Osteoblast (primary cell): ENCODE measurements around the gene OPCML. TPM values are rescaled to one million over a fixed set of nuclear protein-coding genes. Genes with fewer than 3 reads are reported as not detected.
A peak's percentile ranks its signal among the peaks of the same experiment; 100 is the strongest.

ENCODE experiments used
- DNase-seq: peaks from one replicate; pipeline ENCODE4 v3.0.0; 2011; ENCODE audit warnings: low spot score, mixed read lengths; ENCODE audit not compliant: insufficient read length; ENCODE audit errors: missing footprints
- H2AFZ ChIP-seq: 2 replicates; pipeline ENCODE4 v1.6.0; 2011; ENCODE audit warnings: mild to moderate bottlenecking, low read length
- H3K27ac ChIP-seq: 2 replicates; pipeline ENCODE4 v1.5.1; 2011; ENCODE audit warnings: mild to moderate bottlenecking, low read depth, low read length, moderate library complexity
- H3K27me3 ChIP-seq: 2 replicates; pipeline ENCODE4 v1.6.0; 2012; ENCODE audit warnings: mild to moderate bottlenecking, control low read depth, inconsistent platforms, low read length, moderate library complexity; ENCODE audit not compliant: insufficient read depth
- H3K36me3 ChIP-seq: 2 replicates; pipeline ENCODE4 v1.5.1; 2011; ENCODE audit warnings: mild to moderate bottlenecking, low read length, control low read depth, moderate library complexity; ENCODE audit not compliant: insufficient read depth
- H3K4me1 ChIP-seq: 2 replicates; pipeline ENCODE4 v1.5.1; 2011; ENCODE audit warnings: mild to moderate bottlenecking, low read length, control low read depth, moderate library complexity; ENCODE audit not compliant: insufficient read depth
- H3K4me2 ChIP-seq: 2 replicates; pipeline ENCODE4 v1.6.0; 2011; ENCODE audit warnings: mild to moderate bottlenecking, low read length; ENCODE audit not compliant: insufficient read depth
- H3K4me3 ChIP-seq: fragments of 200-600 bp; sonication (generic); 3 replicates; pipeline ENCODE4 v1.5.1; 2012; ENCODE audit warnings: mild to moderate bottlenecking, low read length, inconsistent platforms; ENCODE audit not compliant: insufficient read depth
- H3K79me2 ChIP-seq: 2 replicates; pipeline ENCODE4 v1.6.0; 2012; ENCODE audit warnings: mild to moderate bottlenecking, low read length, control low read depth, inconsistent platforms; ENCODE audit not compliant: insufficient read depth
- H3K9me3 ChIP-seq: 2 replicates; pipeline ENCODE4 v1.5.1; 2011; ENCODE audit warnings: low read depth, low read length, control low read depth
- H4K20me1 ChIP-seq: 2 replicates; pipeline ENCODE4 v1.6.0; 2012; ENCODE audit warnings: mild to moderate bottlenecking, low read length, control low read depth; ENCODE audit not compliant: insufficient read depth
- total RNA-seq: library from RNA; depleted of rRNA; stranded (reverse); fragments of >200 nt; gene quantifications from 2 replicates; pipeline ENCODE4 v1.2.3, GENCODE V29; 2012
- TF ChIP-seq, protein P1 (sequence below): IDR thresholded peaks from 2 replicates; pipeline ENCODE4 v1.5.1; 2011; ENCODE audit warnings: mild to moderate bottlenecking, low read depth, low read length, moderate library complexity; ENCODE audit errors: extremely low read depth

OPCML gene
- total RNA-seq, 1 donor = 0.36 TPM

DNA sequence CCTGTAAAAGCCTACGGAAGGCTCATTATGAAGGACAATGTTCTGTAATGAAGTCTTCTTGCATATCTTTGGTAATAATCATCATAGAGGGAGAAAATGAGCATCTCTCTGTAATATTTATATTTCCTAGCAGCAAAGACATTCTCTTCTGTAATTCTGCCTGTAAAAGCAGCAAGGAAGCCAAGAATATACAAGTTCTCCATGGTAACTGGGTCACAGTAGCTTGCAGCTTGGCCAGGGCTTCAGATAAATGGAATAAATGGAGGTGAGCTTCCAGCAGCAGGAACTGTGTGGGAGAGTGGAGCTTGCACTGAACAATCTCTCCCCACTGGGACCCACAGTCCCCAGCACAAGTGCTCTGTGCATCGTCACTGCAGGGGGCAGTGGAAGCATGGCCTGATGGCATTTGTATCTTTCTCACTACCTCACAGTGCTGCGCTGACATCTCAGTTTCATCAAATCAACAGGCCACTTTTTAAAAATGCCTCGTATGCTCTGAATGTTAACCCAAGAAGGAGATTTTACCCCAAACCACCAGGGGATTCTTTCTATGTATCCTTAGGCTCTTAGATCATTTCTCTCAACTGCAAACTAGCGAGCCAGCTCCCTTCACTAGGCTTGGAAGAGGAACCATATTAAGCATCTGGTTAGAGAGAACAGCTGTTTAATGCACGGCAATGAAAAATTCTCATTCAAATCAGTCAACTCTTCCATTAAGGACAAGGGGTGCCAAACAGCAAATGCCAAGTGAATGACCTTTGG lies 1059.7 kb downstream of the OPCML start:
- Histone ChIP-seq H3K36me3 (no peaks in the 10 kb centered on the region), H3K79me2 (no peaks in the 10 kb centered on the region), H3K4me1 (peaks cover 14% of the 10 kb centered on the region), H3K4me2 (no peak overlapping the region), H3K9me3 (no peaks in the 10 kb centered on the region), H4K20me1 (no peaks in the 10 kb centered on the region), H3K27me3 (no peaks in the 10 kb centered on the region), H2AFZ (no peak overlapping the region), H3K27ac (peak overlapping the region; percentile 77), H3K4me3 (no peak overlapping the region)
- DNase-seq = peak; percentile 56
- TF ChIP-seq, protein P1, sequence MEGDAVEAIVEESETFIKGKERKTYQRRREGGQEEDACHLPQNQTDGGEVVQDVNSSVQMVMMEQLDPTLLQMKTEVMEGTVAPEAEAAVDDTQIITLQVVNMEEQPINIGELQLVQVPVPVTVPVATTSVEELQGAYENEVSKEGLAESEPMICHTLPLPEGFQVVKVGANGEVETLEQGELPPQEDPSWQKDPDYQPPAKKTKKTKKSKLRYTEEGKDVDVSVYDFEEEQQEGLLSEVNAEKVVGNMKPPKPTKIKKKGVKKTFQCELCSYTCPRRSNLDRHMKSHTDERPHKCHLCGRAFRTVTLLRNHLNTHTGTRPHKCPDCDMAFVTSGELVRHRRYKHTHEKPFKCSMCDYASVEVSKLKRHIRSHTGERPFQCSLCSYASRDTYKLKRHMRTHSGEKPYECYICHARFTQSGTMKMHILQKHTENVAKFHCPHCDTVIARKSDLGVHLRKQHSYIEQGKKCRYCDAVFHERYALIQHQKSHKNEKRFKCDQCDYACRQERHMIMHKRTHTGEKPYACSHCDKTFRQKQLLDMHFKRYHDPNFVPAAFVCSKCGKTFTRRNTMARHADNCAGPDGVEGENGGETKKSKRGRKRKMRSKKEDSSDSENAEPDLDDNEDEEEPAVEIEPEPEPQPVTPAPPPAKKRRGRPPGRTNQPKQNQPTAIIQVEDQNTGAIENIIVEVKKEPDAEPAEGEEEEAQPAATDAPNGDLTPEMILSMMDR = no peak

DNA sequence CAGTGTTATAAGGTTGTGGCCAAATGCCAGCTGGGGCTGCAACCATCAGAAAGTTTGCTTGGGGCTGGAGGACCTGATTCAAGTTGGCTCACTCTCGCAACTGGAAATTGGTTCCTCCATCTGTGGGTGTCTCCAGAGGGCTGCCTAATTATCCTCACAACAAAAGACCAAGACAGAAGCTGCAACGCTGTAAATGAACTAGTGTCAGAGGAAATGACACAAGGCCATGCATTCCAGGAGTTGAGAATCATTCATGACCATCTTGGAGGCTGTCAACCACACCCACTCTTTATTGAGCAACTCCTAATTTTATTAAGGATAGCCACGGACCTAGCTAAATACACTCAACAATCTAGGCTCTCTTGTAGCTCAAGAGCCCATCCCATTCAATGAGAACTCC lies 1060.8 kb downstream of the OPCML start:
- Histone ChIP-seq H3K79me2 (no peaks in the 10 kb centered on the region), H3K36me3 (no peaks in the 10 kb centered on the region), H3K9me3 (no peaks in the 10 kb centered on the region), H3K27me3 (no peaks in the 10 kb centered on the region), H3K4me3 (no peak overlapping the region), H3K4me2 (no peak overlapping the region), H3K4me1 (peaks cover 14% of the 10 kb centered on the region), H3K27ac (peak overlapping the region; percentile 77), H2AFZ (peak overlapping the region; percentile 49), H4K20me1 (no peaks in the 10 kb centered on the region)
- no peak for DNase-seq
- TF ChIP-seq, protein P1 = no peak

DNA sequence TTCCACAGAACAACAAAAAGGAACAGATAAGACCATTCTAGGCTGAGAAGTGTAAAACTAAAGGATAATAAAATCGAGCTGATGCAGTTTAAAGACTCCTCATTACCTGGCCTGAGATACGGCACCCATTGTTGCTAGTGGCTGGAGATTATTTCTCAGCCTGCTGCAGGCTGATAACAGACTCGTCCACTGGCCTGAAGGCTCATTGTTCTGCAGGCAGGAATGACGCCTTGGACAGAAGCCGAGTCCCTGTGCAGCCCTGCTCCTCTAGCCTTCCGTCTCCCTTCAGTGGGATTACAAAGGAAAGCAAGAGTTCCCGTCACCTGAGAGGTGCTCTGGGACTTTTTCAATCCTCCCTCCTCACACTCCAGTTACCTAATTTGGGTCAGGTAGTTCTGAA lies 1065.3 kb downstream of the OPCML start:
- H3K27ac ChIP-seq = no peak overlapping the region
- no peaks in the 10 kb centered on the region for H3K79me2 ChIP-seq
- H3K4me1 ChIP-seq = peaks cover 9% of the 10 kb centered on the region
- no peaks in the 10 kb centered on the region for H4K20me1 ChIP-seq
- no peak overlapping the region for H3K4me3 ChIP-seq
- no peak overlapping the region for H3K4me2 ChIP-seq
- H2AFZ ChIP-seq = no peak overlapping the region
- no peaks in the 10 kb centered on the region for H3K36me3 ChIP-seq
- H3K27me3 ChIP-seq = no peaks in the 10 kb centered on the region
- no peak for DNase-seq
- TF ChIP-seq, protein P1 = no peak
- no peaks in the 10 kb centered on the region for H3K9me3 ChIP-seq

DNA sequence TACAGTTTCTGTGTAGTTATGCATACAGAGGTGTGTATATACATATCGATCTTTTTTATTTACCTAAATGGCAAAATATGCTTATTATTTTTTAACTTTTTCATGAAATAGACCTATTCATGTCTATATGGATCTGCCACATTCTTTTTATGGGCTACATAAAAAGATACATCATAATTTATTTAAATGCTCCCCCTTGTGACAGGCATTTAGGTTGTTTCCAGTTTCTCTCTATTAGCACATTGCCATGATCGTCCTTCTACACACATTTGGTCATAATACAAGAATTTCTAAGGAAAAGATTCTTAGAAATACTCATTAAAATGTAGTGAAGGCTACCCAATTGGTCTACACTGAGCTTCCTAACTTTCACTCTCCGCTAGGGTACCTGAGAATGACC lies 1067.4 kb downstream of the OPCML start:
- Histone ChIP-seq H3K27ac (no peak overlapping the region), H4K20me1 (no peaks in the 10 kb centered on the region), H2AFZ (no peak overlapping the region), H3K27me3 (no peaks in the 10 kb centered on the region), H3K36me3 (no peaks in the 10 kb centered on the region), H3K79me2 (no peaks in the 10 kb centered on the region), H3K4me3 (no peak overlapping the region), H3K9me3 (no peaks in the 10 kb centered on the region), H3K4me1 (no peaks in the 10 kb centered on the region), H3K4me2 (no peak overlapping the region)
- no peak for DNase-seq
- TF ChIP-seq, protein P1 = peak; percentile 28
